EH (cell line): ENCODE data around the gene PLCD3.

ENCODE experiments used
- DNase-seq: peaks from one replicate; pipeline ENCODE4 v3.0.0-alpha.2; 2015; ENCODE audit warnings: low read depth

PLCD3 gene

DNA sequence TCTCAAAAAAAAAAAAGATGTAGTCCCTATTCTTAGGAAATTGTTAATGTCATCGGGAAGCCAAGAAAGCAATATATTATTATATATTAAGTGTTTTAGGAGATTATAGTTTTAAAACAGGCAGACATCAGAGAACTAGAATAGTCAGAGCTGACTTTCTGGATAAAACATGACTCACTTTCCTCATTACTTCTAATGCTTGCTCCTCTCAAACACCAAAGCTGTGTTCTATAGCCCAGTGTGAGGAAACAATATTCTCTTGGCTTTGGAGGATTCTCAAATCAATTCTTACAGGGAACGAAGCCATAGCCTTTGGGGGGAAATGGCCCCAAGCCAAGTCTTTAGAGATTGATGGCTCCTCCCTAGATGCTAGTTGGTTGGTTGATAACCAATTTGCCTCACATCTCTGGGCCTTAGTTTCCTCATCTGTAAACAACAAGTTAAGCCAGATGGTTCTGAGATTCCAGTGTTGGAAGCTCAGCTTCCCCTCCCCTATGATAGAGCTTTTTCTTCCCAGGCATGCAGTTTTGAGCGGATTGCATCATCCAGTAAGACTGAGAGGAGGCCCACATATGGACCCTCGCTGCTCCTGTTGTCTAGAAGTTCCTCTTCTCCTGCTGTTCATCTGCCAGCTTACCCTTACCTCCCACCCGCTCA, 58.8 kb downstream of the PLCD3 start:
- peak; percentile 86 for DNase-seq

DNA sequence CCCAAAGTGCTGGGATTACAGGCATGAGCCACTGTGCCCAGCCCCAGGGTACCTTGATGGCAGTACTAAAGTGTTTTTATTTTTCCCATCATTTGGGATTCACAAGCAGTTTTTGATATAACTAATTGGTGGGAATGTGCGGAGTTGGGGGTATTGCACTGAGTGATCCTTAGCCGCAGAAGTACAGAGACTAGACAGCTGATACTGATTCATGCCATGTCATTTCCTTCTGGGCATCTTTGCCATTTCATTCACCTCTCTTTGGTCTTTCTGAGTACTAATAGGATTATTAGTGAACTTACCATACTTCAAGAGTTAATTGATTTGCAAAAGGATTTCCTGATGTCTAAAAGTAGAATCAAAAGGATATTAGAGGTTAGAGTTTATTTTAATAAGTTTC, 61.5 kb downstream of the PLCD3 start:
- no peak for DNase-seq

DNA sequence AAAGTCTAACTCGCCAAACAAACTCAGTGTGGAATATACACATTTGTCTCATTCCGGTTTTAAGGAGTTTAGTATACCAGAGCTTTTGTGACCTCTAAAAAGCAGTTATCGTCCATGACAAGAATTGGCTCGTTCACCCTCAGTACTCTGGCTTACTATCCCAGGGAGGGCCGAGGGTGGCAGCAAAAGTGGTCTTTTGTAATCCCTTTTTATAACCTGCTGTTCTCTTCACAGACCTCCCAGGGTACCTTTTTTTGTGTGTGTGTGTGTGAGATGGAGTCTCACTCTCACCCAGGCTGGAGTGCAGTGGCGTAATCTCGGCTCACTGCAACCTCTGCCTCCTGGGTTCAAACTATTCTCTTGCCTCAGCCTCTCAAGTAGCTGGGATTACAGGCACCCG, 62.3 kb downstream of the PLCD3 start:
- no peak for DNase-seq

DNA sequence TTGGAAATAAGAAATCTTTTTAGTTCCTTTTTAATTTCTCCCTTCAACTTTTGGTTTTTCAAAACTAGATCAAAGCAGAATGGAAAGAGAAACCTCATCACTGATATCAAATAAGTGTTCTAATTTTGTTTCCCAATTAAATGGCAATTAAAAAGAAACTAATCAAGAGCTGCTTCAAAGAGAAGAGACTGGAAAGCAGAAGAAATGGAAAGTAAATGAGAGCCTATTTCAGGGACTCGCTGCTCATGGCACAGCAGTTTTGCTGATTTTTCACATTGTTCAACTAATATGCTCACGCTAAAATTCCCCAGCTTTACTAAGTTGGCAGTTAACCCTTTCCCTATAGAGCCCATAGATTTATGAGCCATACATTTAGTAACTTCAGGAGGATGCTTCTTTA, 64.7 kb downstream of the PLCD3 start:
- DNase-seq = no peak

DNA sequence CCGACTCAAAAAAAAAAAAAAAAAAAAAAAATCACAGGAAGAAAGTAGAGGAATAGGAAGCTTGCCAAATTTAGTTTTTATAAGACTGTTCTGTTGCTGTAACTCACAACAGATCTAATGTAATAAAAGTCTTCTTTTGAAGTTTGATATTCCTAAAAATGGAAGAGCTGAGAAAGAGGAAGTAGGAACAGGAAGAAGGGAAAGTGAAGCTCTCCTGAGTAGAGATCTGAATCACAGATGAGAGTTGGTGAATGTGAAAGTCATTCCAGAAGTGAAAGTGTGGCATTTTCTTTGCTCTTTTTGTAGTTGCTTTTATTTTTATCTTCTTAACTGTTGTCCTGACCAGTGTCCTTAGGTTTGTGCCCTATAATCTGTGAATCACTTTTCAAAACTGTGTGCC, 69.1 kb downstream of the PLCD3 start:
- DNase-seq = no peak

DNA sequence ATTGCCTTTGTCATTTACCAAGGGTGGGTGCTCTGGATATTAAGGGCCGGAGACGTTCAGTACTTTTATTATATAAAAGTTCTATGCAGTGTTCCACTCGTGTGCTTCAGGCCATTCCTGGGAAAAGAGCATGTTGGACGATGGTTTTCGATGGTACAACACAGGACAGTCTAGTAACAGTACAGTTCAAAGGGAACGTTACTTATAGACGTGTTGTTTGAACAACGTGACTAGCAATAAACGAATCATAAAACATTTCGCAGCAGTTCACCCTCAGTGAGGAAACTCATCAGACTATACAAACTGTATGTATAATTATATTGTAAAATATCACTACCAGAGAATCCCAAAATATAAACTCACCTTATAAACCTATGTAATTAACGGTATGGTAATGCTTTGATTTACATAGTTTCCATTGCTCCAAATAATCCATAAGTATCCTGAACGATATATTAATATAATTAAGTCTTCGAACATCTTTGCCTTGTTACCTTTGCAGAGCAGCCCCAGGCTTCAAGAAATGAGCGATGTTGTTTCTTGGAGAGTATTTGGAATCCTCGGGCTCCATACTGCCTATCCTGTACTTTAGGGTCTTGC, 70.6 kb downstream of the PLCD3 start:
- DNase-seq = no peak

DNA sequence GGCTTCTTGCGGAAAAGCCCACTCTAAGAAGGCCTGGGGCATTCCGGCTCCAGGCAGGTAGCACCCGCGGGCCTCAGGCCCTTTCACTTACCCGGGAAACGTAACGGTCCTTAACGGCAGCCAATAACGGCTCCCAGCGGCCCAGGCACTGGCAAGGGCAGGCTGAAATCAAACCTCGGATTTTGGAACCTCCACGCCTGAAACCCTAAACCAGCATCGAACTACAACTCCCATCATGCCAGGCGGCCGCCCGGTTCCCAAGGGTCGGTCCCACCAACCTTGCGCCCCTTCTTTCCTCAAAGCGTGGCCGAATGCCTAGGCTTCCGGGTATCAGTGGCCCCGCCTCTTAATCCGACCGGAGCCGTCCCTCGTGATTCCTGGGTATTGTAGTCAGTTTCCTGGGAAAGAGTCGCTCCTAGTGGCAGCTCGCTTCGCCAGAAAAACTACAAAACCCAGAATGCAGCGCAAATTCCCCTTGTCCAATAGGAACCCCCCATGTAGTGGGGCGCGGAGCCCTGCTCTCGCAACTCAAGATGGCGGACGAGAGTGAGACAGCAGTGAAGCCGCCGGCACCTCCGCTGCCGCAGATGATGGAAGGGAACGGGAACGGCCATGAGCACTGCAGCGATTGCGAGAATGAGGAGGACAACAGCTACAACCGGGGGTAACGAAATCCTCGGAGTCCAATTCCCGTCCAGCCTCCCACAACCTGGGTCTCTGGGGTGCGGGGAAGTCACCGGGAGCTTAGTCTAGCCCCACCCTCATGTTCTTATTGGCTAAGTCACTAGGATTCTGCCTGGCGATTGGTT, 71.3 kb downstream of the PLCD3 start, which contains the start of gene NMT1:
Gene NMT1, plus strand, starts transcription at position 521 of the 809 bp plus-strand sequence. Its CDS starts 13 bp downstream, at position 534.
- DNase-seq = peak; percentile 100

DNA sequence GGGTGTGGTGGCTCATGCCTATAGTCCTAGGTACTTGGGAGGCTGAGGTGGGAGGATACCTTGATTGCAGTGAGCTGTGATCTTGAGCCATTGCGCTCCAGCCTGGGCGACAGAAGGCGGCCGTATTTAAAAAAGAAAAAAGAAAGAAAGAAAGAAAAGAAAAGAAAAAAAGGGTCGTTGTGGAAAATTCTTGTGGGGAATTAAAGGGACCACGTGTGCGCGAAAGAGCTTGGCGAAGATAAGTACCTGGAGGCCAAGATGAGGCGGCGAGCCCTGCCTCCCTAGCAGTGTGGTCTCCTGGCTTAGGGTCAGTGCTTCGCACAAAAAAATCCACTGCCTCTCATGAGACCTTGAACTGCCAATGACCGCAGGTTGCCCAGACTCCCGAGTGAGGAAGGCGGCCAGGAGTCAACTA, 71.9 kb downstream of the PLCD3 start:
- no peak for DNase-seq
